SH-SY5Y (cell line): ENCODE results near the gene KCNA1.

Experiments
- GATA2 ChIP-seq: IDR thresholded peaks from 2 replicates; pipeline ENCODE4 v1.6.1; 2011; ENCODE audit warnings: mild to moderate bottlenecking, low read depth, low read length
- GATA3 ChIP-seq: IDR thresholded peaks from 2 replicates; pipeline ENCODE4 v1.6.1; 2011; ENCODE audit warnings: low read depth, mild to moderate bottlenecking, low read length, moderate library complexity

Gene KCNA1

DNA sequence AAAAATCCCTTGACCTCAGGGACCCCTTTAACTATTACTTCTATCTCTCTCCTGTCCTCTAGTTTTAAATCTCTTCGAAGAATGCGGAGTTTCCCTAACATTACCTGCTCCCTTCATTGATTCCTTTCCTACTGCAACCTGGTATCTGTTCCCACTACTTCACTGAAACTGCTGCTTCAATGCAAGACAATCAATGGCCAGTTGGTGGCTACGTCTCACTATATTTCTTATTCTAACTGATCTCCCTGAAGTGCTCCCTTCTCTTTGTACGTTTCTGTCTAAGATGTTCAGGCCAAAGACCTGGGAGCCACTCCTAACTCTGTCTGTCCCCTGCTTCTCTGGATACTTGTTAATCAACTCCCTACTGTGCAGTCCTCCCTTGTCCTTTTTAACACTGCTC lies 10.3 kb upstream of the KCNA1 start:
- no peak for TF ChIP-seq GATA3
- TF ChIP-seq GATA2 = no peak

DNA sequence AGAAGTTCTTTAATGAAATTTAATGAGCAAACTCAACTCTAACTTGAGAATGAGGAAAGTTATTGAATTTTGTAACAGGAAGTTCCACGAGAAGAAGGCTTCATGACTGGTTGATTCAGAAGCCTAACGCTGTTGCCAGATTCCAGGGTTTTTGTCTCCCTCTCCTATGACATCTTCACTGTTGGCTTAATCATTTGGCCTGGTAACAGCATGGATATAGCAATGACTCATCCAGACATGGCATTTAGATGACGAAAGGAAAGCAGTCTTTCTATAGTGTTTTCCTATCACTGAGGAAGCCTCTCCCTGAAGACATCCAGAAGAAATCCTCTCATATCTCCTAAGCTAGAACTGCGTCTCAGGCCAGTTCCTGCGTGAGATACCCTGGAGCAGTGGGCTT lies 9.4 kb upstream of the KCNA1 start:
- TF ChIP-seq GATA3 (no peak), GATA2 (no peak)

DNA sequence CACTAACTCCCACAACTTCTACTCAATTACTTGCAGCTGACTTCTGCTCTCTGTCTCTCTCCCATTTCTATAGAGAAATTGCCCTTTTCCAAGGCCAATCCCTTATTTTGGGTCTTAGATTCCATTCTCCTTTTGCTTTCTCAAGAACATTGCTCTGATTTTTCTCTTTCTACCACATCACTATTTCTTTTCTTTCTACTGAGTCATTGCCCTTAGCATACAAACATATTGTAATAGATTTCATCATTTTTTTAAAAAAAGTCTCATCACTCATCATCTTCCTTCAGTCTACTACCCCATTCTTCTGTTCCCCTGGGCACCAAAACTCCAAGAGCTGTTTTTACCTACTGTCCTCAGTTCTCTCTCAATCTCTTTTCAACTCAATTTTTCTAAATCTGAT lies 4.4 kb upstream of the KCNA1 start:
- no peak for TF ChIP-seq GATA2
- TF ChIP-seq GATA3 = no peak

DNA sequence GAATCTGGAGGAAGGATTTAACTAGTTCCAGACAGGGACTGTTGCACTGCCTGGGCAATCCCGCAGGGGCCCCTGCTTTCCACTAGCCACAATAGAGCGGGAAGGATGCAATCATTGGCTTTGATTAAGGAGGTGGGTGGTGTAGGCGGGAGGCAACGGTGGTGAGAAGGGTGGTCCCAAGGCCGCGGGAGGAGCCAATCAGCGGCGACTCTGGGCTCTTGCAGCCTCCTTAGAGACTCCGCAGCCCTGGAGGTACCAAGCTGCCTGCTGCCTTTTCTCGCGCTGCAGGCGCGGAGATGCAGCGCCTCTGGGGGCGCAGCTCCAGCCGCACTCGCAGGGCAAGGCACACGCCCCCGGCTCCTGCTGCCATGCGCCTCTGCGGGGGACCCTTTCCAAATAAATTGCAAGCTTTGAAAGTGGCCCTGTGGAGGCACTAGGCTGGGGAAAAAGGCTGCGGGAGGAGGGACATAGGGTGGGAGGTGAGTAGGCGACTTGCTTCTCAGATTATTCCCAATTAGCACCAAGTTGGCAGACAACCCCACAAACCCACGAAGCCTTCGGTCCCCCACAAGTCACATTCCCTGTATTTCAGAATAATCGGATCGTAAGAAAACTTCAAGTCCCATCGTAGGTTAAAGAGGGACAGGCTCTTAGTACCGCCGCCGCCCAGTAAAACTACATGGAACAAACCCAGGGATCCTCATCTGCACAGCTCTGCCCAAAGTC lies 858 bp upstream of the KCNA1 start:
- TF ChIP-seq GATA3 (no peak), GATA2 (no peak)

DNA sequence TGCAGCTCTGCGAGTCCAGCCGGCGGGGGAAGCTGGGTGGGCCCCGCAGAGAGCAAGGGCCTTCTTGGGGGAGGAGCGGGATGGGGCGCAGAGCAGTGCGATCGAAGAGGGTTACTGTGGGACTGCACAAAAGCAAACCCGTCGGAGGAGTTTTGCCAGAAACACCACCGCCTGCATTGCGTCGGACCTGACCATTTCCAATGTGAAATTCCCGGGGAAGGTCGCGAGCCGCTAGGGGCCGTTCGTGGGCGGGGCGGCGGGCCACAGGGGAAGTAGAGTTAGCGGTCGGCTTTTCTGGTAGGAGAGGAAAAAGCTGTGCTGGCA lies 333 bp upstream of the KCNA1 start:
- TF ChIP-seq GATA3 (no peak), GATA2 (no peak)

DNA sequence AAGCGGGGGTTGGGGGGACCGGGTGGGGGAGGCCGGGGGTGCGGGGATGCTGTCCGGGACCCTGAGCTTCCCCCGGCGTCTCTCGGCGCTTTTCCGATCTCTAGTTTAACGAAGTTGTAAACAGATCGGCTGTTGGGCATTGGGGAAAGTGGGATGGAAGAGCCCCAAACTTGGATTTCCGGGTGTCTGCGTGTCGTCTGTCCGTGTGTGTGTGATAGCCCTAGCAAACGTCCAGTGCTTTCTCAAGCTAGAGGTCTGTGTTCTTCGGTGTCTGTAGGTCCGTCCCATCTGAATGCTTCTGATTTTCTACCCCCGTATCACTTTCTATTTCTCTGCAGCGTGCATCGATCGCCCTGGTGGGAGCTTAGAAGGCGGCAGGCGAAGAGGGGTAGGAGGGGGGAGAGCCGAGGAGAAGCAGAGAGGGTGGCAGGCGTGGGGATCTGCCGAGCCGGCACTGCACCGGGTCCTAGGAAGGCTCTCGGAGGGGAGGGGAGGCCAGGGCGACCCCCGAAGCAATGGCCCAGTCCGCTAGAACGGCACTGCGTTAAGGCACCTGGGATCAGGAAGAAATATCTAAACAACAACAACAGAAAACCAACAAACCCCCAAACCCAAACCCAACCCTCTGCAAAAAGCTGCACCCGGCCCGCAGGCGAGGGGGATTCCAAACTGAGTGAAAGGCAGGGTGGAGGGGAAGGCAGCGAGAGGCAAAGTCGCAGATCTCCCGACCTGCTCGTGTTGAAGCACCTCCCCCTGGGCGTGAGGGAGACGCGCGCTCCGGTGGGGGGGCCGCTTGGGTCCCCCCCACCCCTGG lies 1.0 kb downstream of the KCNA1 start:
- TF ChIP-seq GATA3 (no peak), GATA2 (no peak)

DNA sequence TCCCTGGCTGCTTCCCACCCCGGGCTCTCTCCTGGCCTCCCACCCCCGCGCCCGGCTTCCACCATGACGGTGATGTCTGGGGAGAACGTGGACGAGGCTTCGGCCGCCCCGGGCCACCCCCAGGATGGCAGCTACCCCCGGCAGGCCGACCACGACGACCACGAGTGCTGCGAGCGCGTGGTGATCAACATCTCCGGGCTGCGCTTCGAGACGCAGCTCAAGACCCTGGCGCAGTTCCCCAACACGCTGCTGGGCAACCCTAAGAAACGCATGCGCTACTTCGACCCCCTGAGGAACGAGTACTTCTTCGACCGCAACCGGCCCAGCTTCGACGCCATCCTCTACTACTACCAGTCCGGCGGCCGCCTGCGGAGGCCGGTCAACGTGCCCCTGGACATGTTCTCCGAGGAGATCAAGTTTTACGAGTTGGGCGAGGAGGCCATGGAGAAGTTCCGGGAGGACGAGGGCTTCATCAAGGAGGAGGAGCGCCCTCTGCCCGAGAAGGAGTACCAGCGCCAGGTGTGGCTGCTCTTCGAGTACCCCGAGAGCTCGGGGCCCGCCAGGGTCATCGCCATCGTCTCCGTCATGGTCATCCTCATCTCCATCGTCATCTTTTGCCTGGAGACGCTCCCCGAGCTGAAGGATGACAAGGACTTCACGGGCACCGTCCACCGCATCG lies 1.8 kb downstream of the KCNA1 start:
- TF ChIP-seq GATA3 (no peak), GATA2 (no peak)

DNA sequence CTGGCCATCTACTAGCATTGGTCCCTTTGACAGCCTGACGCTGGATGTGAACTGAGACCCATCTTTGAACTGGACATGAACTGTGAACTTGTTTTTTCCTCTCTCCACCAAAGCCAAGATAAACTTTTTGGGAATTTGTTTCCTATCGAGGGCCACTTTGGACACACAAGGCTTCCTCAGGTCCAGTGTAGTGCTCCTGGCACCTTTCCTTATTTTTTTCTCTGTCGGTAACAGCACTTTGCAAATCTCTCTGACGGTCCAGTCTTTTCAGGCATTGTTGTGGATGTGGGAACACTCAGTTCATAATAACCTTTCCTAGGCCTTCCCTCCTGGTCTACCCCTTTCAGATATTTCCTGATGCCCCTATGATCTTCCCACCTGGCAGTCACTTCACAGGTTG lies 5.0 kb downstream of the KCNA1 start:
- TF ChIP-seq GATA3 = no peak

DNA sequence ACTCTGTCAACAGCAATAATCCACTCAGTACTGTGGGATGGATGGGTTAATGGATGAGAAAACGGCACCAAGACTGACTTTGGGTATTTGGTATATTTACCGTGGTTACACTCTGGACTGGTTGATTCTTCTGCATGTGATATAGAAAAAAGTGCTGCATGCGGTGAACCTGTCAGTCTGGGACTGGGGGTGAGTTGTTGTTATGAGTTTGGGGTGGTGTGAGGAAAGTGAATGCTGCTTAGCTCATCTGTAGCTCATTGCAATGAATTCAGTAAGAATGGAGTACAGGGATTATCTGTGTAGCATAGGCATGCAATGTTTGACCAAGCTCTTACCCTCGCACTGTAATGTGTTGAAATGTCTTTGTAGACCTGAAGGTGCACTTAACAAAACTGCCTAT lies 6.0 kb downstream of the KCNA1 start:
- TF ChIP-seq GATA2 = no peak
- TF ChIP-seq GATA3 = no peak

DNA sequence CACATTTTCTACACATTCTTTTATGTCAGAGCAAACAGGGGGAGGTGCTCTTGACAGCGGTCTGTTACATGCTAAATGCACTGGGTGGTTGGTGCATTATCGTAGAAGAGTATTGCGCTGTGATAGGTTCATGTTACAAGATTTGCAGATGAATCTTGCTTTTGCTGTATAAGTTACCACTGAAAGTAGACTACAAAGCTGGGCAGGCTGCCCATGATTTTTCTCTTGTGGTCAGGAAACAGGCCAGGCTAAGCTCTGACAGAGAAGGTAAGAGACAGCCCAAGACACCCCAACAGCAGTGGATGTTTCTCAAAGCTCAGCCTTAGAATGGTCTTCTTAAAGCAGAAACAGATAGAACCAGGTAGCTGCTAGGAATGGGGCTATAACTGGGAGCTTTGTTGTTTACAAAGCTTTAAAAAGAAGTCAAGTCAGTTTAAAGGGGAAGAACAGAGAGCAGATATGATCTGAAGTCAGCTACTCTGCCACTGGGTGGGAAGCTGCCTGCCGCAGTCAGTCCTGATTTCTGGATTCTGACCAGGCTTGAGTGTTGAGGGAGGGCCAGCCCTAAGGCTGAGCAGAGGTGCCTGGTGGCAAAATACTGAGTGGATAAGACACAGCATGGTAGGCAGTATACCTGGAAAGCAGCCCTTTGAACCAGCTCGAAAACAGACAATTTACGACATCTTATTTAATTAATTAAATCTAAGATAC lies 9.4 kb downstream of the KCNA1 start:
- TF ChIP-seq GATA2 (no peak), GATA3 (no peak)

DNA sequence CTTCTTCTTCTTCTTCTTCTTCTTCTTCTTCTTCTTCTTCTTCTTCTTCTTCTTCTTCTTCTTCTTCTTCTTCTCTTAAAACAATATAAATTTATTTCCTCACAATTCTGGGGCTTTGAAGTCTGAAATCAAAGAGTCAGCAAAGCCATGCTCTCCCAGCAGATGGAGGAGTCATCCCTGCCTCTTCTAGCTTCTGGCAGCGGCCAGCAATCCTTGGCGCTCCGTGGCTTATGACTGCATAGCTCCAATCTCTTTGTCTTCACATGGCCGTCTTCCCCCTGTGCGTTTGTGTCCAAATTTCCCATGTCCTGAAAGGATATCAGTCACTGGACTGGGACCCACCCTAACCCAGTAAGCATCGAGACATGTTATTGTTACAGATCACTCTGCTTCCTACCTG lies 22.9 kb downstream of the KCNA1 start:
- no peak for TF ChIP-seq GATA2

DNA sequence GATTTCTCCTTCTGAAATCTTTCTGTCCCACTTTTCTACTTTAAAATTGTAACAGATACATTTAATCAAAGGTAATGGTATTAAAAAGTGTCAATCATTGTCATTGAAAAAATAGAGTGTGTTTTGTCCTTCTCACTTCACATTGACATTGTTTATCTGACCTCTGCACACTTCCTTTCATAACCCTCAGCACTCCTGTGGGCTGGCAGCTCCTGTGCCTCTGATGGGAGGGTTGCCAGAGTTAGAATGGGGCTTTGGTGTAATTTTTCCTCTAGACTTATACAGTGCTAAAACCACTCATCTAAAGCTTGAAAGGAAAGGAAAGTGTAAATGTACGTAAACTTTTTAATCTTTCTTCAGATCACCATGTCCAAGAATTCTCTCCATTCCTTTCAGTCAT lies 23.7 kb downstream of the KCNA1 start:
- no peak for TF ChIP-seq GATA2
- TF ChIP-seq GATA3 = no peak

DNA sequence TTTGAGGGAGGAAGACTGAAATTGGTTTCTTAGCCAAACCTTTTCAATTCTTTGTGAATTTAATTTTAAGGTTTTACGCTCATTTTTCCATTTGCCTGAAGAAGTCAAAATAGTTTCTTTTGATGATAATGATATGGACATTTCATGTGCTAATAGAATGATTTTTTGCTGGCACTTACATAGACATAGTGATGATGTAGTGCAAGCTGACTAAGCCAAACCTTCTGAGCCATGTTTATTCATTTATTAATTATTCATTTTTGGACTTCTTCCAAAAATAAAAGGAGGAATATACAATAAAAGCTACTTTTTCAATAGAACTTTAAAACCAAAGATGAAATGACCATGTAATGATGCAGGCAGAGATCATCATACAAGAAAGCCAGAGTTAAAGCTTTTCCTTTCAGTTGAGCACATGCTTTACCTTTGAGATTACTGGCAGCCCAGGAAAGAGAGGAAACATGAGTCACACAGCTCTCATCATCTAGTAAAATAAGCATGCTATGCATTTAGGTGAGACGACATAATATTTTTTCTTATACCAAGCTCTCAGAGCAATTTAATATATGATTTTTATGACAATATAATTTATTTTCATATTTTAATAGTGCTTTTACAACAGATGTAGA lies 24.8 kb downstream of the KCNA1 start:
- TF ChIP-seq GATA3 = no peak

DNA sequence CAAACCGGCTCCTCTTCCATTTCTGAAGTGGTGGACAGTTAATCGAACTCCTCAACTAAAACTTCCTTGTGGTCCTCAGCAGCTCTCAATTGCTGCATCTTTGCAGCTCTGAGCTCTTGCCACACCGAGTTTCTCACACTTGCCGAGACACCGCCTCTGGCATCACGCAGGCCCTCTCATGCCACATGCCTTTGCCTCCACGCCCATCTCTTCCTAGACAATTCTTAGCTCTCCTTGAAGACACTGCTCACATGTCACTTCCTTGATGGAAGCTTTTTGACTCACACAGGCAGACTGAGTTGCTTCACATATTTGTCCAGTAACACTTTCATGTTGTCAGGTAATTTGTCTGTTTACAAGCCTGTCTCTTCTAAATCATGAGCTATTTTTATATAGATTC lies 29.2 kb downstream of the KCNA1 start:
- TF ChIP-seq GATA2 (no peak), GATA3 (no peak)

DNA sequence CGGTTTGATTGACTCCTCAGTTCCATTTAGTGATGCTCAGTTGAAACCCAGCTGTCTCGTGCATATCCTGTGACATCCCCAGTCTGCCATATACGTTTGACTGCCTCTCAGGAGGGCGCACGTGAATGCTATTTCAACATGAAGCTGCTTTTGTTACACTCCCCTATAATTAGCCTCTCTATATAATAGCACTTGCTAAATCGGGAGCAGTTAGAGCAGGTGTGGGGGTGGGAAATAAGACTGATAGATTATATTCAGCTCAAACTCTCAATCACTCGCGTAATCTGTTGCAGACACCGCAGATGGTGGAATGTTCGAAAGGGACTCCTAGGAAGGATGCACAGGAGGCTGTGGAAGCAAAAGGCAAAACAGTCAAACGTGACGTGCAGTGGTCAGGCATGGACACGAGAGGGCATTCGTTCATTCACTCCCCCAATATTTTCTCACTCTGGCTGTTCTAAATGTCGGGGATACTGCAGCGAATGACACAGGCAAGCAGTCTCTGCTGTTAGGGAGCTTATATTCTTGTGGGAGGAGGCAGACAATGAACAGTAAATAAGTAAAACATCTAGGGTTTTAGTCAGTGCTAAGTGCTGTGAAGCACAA lies 29.8 kb downstream of the KCNA1 start:
- TF ChIP-seq GATA3 (no peak), GATA2 (no peak)
